ENCODE measurements around the gene MCF2L2.

The MCF2L2 gene

GRCh38 chr3:183293966-183294365, 134.5 kb downstream of the MCF2L2 start:
- no peak for DNase-seq (ENCODE audit: low spot score)

DNA sequence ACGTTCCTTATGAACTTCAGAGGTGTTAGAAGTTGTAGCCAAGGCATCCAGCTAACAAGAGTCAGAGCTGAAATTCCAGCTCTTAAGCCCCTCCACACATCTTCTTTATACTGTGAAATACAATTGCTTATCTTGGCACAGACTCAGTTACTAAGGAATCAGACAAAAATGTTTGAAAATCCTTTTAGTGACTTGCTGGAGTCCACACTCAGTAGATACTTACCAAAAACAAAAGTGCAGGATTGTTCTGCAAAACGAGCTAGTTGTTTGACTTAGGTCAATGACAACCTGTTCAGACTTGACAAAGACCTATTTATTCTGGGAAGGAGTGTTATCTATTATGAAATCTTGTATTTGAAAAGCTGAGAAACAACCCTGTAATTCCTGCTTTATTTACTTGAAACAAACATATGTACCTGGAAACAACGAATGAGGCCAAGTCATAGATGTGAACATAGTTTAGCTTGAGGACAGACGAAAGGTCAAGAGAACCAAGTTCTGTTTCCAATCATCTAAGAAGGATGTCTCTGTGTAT, 136.9 kb downstream of the MCF2L2 start:
- no peak for DNase-seq (ENCODE audit: low spot score)

GRCh38 chr3:183290216-183290615, 138.2 kb downstream of the MCF2L2 start:
- no peak for DNase-seq (ENCODE audit: low spot score)

- DNase-seq (ENCODE audit: low spot score): no peak
These were observed 140.3 kb downstream of the MCF2L2 start for GRCh38 chr3:183288117-183288516.

DNA sequence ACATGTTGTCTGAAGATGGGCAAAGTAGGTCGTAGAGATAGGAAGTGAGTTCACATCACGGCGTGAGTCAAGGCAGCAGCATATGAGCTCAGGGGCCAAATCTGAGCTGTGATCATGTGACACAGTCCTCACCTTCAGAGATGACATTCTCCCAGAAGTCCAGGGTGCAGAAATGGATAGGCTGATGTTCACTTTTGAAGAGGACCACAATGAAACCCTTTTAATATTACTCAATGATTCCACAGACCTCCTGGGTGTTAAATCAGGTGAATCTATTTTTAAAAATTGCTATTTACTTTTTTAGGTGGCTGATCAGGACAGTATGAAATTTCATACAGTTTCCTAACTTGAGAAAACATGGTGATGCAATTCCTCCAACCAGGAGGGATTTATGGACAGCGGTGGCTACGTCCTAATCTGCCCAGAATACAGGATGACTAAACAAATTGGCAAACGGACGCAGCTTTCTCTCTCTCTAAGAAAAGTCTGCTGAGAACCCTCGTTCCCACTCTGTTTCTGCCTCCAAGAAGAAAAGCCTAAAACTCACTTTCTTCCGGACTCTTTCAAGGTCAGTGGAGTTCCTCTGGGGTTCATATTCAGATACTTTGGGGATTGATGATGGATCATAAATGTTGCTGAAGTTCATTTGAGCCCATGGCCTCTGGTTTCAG, 141.0 kb downstream of the MCF2L2 start:
- DNase-seq (ENCODE audit: low spot score): peak; percentile 82

DNA sequence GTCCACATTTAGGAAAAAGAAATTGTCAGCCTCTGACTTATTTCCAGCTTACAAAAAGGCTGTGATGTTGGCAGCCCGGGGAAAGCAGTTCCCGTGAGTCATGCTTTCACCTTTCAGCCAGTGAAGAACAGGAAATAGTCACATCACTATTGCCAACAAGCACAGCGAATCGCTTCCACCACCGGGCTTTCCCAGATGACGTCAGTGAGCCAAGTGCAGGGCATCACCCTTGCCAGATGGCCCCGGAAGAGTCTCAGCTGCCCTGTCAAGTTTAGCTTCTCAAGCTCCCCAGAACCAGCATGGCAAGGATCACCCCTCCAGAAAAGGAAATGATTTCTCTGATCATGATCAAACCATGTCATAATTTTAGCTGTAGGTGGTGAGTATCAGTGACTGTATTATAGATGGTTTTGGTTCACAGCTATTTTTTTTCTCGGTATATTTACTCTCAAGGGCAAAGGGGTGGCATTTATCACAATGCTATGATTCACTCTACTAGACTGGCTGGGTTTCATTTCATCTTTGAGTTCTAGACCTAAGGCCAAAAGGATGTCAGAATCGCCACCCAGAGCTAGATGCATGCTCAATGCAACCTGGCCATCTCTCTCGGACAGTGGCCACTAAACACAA, 142.5 kb downstream of the MCF2L2 start:
- peak; percentile 84 for DNase-seq (ENCODE audit: low spot score)

DNA sequence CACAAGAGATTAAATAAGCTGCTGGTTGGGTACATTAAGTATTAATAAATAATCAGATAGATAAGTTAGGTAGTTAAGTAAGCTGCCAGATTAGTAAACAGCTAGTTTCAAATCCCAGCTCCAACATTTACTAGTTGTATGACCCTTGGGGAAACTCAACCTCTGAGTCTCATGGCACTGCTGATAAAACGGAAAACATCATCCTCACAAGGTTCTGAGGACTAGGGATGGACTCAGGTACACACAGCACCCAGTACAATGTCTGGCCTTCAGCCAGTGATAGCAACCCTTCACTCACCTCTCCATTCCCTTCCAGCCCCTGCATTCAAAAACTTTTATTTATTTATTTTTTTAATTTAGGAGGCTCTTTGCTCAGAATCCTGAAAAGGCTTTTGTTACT, 143.1 kb downstream of the MCF2L2 start:
- no peak for DNase-seq (ENCODE audit: low spot score)

- no peak for DNase-seq (ENCODE audit: low spot score)
These were observed 143.8 kb downstream of the MCF2L2 start for GRCh38 chr3:183284570-183284969.

- DNase-seq (ENCODE audit: low spot score): no peak
These were observed 144.5 kb downstream of the MCF2L2 start for GRCh38 chr3:183283886-183284285.

DNA sequence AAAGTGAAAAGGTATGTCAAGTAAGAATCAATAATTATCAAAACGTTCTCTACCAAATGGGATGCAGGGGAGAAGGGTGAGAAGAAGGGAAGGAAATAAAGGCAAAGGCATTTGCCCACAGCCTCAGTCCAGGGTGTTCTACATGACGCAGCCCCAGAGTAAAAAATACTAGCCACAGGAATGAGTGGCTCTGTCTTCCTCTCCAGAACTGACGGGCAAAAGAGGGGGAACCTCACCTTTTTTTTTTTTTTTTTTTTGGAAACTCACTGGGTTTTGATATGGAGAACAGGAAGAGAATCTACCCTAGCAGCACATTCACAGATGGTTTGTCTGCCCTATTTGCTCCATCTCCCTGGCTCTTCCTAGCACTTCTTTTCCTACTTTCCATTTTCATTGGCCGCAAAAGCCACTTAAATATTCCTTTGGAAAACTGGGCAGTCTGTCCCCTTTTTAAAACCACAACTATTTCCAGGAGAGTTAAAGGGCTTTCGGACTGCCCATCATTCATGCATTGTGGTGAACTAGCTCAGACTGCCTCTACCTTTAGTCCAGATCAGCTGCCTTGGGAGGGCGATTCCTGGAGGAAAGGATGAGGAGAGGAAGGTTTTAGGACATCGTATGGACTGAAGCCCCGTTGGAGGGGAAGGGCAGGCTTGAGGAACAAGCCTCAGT, 147.2 kb downstream of the MCF2L2 start:
- DNase-seq (ENCODE audit: low spot score): no peak

DNA sequence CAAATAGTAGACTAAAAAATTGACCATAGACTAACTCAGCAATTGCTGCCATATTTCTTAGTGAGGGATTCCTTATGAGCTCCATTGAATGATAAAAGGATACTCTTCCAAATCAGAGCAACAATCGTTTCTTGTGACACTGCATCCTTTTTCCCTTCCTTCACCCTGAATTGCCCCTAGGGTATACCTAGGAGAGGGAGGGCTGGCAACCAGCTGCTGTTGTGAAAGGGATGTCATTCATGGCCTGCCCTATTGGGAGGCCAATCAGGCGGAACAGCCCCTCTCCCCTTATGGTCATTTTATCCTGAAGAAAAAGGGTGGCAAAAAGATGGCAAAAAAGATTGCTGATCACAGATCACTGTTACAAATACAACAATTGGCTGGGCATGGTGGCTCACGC, 149.0 kb downstream of the MCF2L2 start:
- no peak for DNase-seq (ENCODE audit: low spot score)

DNA sequence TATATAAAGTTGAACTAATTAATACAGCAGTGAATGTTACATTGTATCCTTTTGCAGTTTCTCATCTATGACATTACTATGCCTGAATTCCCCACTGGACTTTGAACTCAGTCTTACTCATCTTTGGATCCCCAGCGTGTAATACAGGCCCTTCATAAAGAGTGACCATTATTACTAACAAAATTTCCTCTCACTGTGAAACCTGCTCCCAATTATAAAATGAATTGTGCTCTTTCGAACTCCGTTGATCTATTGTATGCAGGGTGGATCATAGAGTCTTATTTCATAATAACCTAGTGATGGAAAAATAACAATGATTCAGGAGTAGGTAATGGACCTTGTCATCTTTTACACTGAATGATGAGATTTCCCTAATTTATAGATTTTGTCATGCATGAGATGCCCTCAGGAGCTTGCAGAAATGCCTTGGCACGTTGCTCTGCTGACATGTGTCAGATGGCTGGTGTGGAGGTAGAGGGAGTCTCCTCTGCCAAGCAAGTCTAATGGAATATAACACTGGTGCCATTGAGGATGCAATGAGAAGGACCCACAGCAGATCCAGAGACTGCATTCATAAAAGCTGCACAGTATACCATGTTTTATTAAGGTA, 149.8 kb downstream of the MCF2L2 start:
- no peak for DNase-seq (ENCODE audit: low spot score)

DNA sequence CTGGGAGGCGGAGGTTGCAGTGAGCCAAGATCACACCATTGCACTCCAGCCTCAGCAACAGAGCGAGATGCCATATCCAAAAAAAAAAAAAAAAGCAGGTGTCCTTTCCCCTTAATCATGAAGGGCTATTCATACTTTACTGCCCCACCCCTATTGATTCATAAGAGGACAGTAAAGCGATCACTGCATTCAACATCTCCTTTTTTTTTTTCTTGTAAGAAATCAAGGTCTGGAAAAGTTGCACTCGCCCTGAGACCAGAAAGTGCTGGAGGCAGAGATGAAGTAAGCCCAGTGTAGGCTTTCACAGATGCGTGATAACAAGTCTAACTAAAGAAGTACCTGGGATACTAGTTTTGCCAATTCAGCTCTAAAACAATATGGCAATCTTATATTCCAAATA, 151.2 kb downstream of the MCF2L2 start:
- DNase-seq (ENCODE audit: low spot score): no peak

DNA sequence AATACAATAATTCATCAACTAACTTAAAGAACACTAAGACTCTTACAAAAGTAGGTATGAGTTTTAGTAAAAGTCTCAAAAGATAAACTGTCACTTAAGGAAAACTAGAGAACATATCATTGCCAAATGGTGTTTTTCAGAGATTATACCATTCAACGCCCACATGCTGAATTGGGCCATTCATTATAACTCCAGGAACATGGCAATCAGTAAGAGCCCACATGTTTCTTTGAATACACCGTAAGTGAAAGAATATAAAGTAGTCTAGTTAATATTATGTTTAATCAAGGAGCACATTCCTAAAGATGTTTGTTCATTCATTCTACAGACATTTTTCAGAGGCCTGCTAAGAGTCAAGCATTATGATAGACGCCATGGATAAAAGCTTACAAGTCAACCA, 152.5 kb downstream of the MCF2L2 start:
- DNase-seq (ENCODE audit: low spot score): no peak

- DNase-seq (ENCODE audit: low spot score): no peak
These were observed 153.0 kb downstream of the MCF2L2 start for GRCh38 chr3:183275418-183275817.

- DNase-seq (ENCODE audit: low spot score): no peak
These were observed 153.8 kb downstream of the MCF2L2 start for GRCh38 chr3:183274609-183275008.

GRCh38 chr3:183272791-183273190, 155.6 kb downstream of the MCF2L2 start:
- DNase-seq (ENCODE audit: low spot score): no peak

DNA sequence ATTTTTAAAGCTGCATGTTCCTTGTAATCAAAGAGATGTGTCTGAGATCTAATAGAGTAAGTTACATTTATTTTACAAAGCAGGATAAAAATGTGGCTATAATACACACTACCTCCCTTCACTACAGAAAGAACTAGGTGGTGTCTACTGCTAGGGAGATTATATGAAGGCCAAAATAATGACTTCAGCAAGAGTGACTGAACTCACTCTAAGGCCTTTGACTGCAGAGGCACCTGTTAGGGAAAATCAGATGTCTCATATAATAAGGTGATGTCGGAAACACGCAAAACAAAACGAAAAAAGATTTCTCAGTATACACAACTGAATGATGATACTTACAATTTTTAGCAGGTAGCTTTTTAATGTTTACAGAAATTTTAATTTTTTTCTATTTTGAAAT, 156.3 kb downstream of the MCF2L2 start:
- DNase-seq (ENCODE audit: low spot score): no peak

- no peak for DNase-seq (ENCODE audit: low spot score)
These were observed 158.1 kb downstream of the MCF2L2 start for GRCh38 chr3:183270344-183270743.

- no peak for DNase-seq (ENCODE audit: low spot score)
These were observed 159.1 kb downstream of the MCF2L2 start for GRCh38 chr3:183269345-183269744.

GRCh38 chr3:183268366-183268765, 160.1 kb downstream of the MCF2L2 start:
- no peak for DNase-seq (ENCODE audit: low spot score)

- DNase-seq (ENCODE audit: low spot score): no peak
These were observed 161.3 kb downstream of the MCF2L2 start for GRCh38 chr3:183267140-183267539.

GRCh38 chr3:183266454-183266853, 162.0 kb downstream of the MCF2L2 start:
- DNase-seq (ENCODE audit: low spot score): no peak
